Measurements from ENCODE around the gene CRPPA. TPM values are rescaled to one million over a fixed set of nuclear protein-coding genes. Genes with fewer than 3 reads are reported as not detected.

CRPPA gene
- total and polyA plus RNA-seq, 7 donors: 0.23 to 6.0 (median 3.9) TPM

GRCh38 chr7:16412274-16413254, 8.8 kb downstream of the CRPPA start:
- Histone ChIP-seq H3K9me3 (no peaks in the 10 kb centered on the region), H3K27me3 (no peaks in the 10 kb centered on the region), H3K27ac (peak overlapping the region in 1 of 4 donors; percentile 9), H3K4me3 (no peak overlapping the region), H3K4me1 (no peaks in the 10 kb centered on the region), H3K36me3 (no peaks in the 10 kb centered on the region)
- TF ChIP-seq CTCF (IDR thresholded peaks at IDR 0.05) (no peak), POLR2AphosphoS5 (IDR thresholded peaks at IDR 0.05) (no peak), EP300 (IDR thresholded peaks at IDR 0.05) (no peak), POLR2A (IDR thresholded peaks at IDR 0.05) (no peak)
- WGBS, 2 donors: 75 to 83% methylated on average over 8 of the region's 8 CpGs
- intact Hi-C loops (cut with DNase I): loop anchor here (5.0 kb wide), 1 partner anchor 335 kb away; no protein-coding TSS in a partner anchor
- no peak for DNase-seq

GRCh38 chr7:16411391-16411790, 9.9 kb downstream of the CRPPA start:
- Histone ChIP-seq H3K36me3 (no peaks in the 10 kb centered on the region), H3K27me3 (no peaks in the 10 kb centered on the region), H3K4me3 (no peak overlapping the region), H3K9me3 (no peaks in the 10 kb centered on the region), H3K27ac (no peak overlapping the region), H3K4me1 (no peaks in the 10 kb centered on the region)
- WGBS, 2 donors: 94 to 98% methylated on average over 2 of the region's 2 CpGs
- DNase-seq: no peak
- intact Hi-C loops (cut with DNase I): loop anchor here (5.0 kb wide), 1 partner anchor 334 kb away; no protein-coding TSS in a partner anchor
- TF ChIP-seq CTCF (IDR thresholded peaks at IDR 0.05) (no peak), POLR2A (IDR thresholded peaks at IDR 0.05) (no peak), POLR2AphosphoS5 (IDR thresholded peaks at IDR 0.05) (no peak), EP300 (IDR thresholded peaks at IDR 0.05) (no peak)

DNA sequence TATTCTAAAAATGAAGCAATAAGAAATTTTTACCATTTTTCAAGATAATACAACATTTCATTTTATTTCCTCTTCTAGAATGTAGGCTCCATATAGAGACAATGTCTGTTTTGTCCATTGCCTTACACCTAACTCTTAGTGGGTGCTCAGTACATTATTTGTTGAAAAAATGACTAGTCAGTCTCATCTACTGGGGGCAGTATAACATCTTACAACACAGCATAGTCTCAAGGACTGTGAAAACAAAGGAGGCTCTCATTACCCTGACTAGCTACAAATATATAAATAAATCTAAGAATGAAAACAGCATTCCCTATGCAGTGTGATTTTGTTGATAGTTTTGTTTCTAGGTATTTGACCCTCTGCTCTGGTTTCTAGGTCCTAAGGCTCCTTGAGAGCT, 11.6 kb downstream of the CRPPA start:
- H3K27me3 ChIP-seq: no peaks in the 10 kb centered on the region
- no peaks in the 10 kb centered on the region for H3K9me3 ChIP-seq
- DNase-seq: no peak
- no peaks in the 10 kb centered on the region for H3K36me3 ChIP-seq
- TF ChIP-seq POLR2AphosphoS5 (IDR thresholded peaks at IDR 0.05) (no peak), CTCF (IDR thresholded peaks at IDR 0.05) (no peak), EP300 (IDR thresholded peaks at IDR 0.05) (no peak), POLR2A (IDR thresholded peaks at IDR 0.05) (no peak)
- no peaks in the 10 kb centered on the region for H3K4me1 ChIP-seq
- intact Hi-C loops (cut with DNase I): loop anchor here (5.0 kb wide), 1 partner anchor 332 kb away; no protein-coding TSS in a partner anchor
- no peak overlapping the region for H3K4me3 ChIP-seq
- no peak overlapping the region for H3K27ac ChIP-seq

DNA sequence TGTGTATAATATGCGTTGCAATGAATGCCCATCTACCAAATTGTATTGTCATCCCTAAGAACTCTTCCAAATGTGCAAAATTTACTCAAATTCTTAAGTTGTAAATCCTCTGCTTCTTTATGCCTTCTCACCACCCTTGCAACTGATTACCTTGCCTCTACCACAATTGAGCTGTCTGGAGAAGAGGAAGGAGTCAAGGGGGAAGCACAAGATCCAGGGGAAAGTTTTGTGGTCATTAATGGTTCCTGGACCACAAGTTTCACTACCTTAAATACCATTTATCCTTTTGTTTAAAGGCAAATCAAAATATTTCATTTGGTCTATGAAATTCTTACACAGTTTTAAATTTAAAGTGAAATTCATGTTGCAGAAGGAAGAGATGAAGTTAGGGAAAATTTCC, 16.7 kb downstream of the CRPPA start:
- H3K27me3 ChIP-seq: no peaks in the 10 kb centered on the region
- no peak for DNase-seq
- H3K4me3 ChIP-seq: no peak overlapping the region
- H3K36me3 ChIP-seq: no peaks in the 10 kb centered on the region
- 92 to 95% methylated on average over 1 of the region's 1 CpG for WGBS, 2 donors
- intact Hi-C loops (cut with DNase I): no loop called here
- TF ChIP-seq CTCF (IDR thresholded peaks at IDR 0.05): no peak
- no peak for TF ChIP-seq EP300 (IDR thresholded peaks at IDR 0.05)
- no peak for TF ChIP-seq POLR2AphosphoS5 (IDR thresholded peaks at IDR 0.05)
- no peak for TF ChIP-seq POLR2A (IDR thresholded peaks at IDR 0.05)
- H3K9me3 ChIP-seq: peaks cover 0 to 9% (median 2%) of the 10 kb centered on the region in 4 donors
- H3K4me1 ChIP-seq: no peaks in the 10 kb centered on the region
- no peak overlapping the region for H3K27ac ChIP-seq

Data from sigmoid colon (tissue), 7 donors.